ENCODE data around the gene UPK1A.

Gene UPK1A

GRCh38 chr19:35642312-35642711 is 24.0 kb upstream of the UPK1A start:
- no peaks in the 10 kb centered on the region for H3K9me2 ChIP-seq (ENCODE audit: low read depth, low read length)
- no peak overlapping the region for H2AFZ ChIP-seq (ENCODE audit: low read length)
- no peak for TF ChIP-seq EZH2 (IDR thresholded peaks at IDR 0.05; ENCODE audit: borderline replicate concordance, low read length)
- no peak for TF ChIP-seq CTCF (IDR thresholded peaks at IDR 0.05; ENCODE audit: low read length)
- peaks cover 4% of the 10 kb centered on the region; the same call in 1 of the 2 replicates for H3F3A ChIP-seq (ENCODE audit: insufficient read depth, low read length)
- H4K20me1 ChIP-seq (ENCODE audit: insufficient read depth, low read length), result no peaks in the 10 kb centered on the region
- peaks cover 31% of the 10 kb centered on the region for H3K4me1 ChIP-seq (ENCODE audit: insufficient read depth, low read length, severe bottlenecking)
- no peak overlapping the region for H3K4me3 ChIP-seq (ENCODE audit: low read depth, low read length, poor library complexity, severe bottlenecking)
- no peak overlapping the region for H3K27ac ChIP-seq (ENCODE audit: low read depth, low read length, poor library complexity, severe bottlenecking)
- peaks cover 10% of the 10 kb centered on the region for H3K36me3 ChIP-seq (ENCODE audit: insufficient read depth, low read length)
- no peaks in the 10 kb centered on the region for H3K79me2 ChIP-seq (ENCODE audit: insufficient read depth, low read length)
- no peaks in the 10 kb centered on the region for H3K9me3 ChIP-seq (ENCODE audit: low read length)
- no peaks in the 10 kb centered on the region for H3K27me3 ChIP-seq (ENCODE audit: insufficient read depth, low read length)
- no peak overlapping the region for H3K4me2 ChIP-seq (ENCODE audit: low read length)
- no peak overlapping the region for H3K9ac ChIP-seq (ENCODE audit: low read length)

GRCh38 chr19:35642798-35643254 is 23.5 kb upstream of the UPK1A start:
- peak overlapping the region; percentile 68 for H3K4me2 ChIP-seq (ENCODE audit: low read length)
- H2AFZ ChIP-seq (ENCODE audit: low read length), result no peak overlapping the region
- peak overlapping the region; percentile 65 for H3K4me3 ChIP-seq (ENCODE audit: low read depth, low read length, poor library complexity, severe bottlenecking)
- TF ChIP-seq EZH2 (IDR thresholded peaks at IDR 0.05; ENCODE audit: borderline replicate concordance, low read length), result no peak
- no peak for TF ChIP-seq CTCF (IDR thresholded peaks at IDR 0.05; ENCODE audit: low read length)
- no peaks in the 10 kb centered on the region for H3K9me3 ChIP-seq (ENCODE audit: low read length)
- no peak overlapping the region for H3K27ac ChIP-seq (ENCODE audit: low read depth, low read length, poor library complexity, severe bottlenecking)
- H3K4me1 ChIP-seq (ENCODE audit: insufficient read depth, low read length, severe bottlenecking), result peaks cover 35% of the 10 kb centered on the region
- H4K20me1 ChIP-seq (ENCODE audit: insufficient read depth, low read length), result no peaks in the 10 kb centered on the region
- H3F3A ChIP-seq (ENCODE audit: insufficient read depth, low read length), result peaks cover 4% of the 10 kb centered on the region; the same call in 1 of the 2 replicates
- H3K79me2 ChIP-seq (ENCODE audit: insufficient read depth, low read length), result no peaks in the 10 kb centered on the region
- peaks cover 5% of the 10 kb centered on the region for H3K36me3 ChIP-seq (ENCODE audit: insufficient read depth, low read length)
- no peaks in the 10 kb centered on the region for H3K27me3 ChIP-seq (ENCODE audit: insufficient read depth, low read length)
- peak overlapping the region; percentile 64 for H3K9ac ChIP-seq (ENCODE audit: low read length)
- no peaks in the 10 kb centered on the region for H3K9me2 ChIP-seq (ENCODE audit: low read depth, low read length)

- Histone ChIP-seq H3K36me3 (ENCODE audit: insufficient read depth, low read length) (no peaks in the 10 kb centered on the region), H3K4me3 (ENCODE audit: low read depth, low read length, poor library complexity, severe bottlenecking) (peak overlapping the region; percentile 65), H4K20me1 (ENCODE audit: insufficient read depth, low read length) (no peaks in the 10 kb centered on the region), H3K4me2 (ENCODE audit: low read length) (peak overlapping the region; percentile 68), H3K9me2 (ENCODE audit: low read depth, low read length) (no peaks in the 10 kb centered on the region), H3K9ac (ENCODE audit: low read length) (peak overlapping the region; percentile 64), H3K9me3 (ENCODE audit: low read length) (no peaks in the 10 kb centered on the region), H3K4me1 (ENCODE audit: insufficient read depth, low read length, severe bottlenecking) (peaks cover 36% of the 10 kb centered on the region), H3K27ac (ENCODE audit: low read depth, low read length, poor library complexity, severe bottlenecking) (peak overlapping the region; percentile 71), H3F3A (ENCODE audit: insufficient read depth, low read length) (peaks cover 4% of the 10 kb centered on the region; the same call in 1 of the 2 replicates), H2AFZ (ENCODE audit: low read length) (no peak overlapping the region), H3K79me2 (ENCODE audit: insufficient read depth, low read length) (peaks cover 3% of the 10 kb centered on the region), H3K27me3 (ENCODE audit: insufficient read depth, low read length) (no peaks in the 10 kb centered on the region)
- TF ChIP-seq EZH2 (IDR thresholded peaks at IDR 0.05; ENCODE audit: borderline replicate concordance, low read length) (no peak), CTCF (IDR thresholded peaks at IDR 0.05; ENCODE audit: low read length) (no peak)
Observed at GRCh38 chr19:35643255-35644205, 22.8 kb upstream of the UPK1A start.

Data from OCI-LY1 (cell line).